Measurements from ENCODE around the gene RTF2.

- TF ChIP-seq EZH2 (IDR thresholded peaks at IDR 0.05; ENCODE audit: low read length) (no peak), CTCF (optimal IDR thresholded peaks at IDR 0.05 in 1 of 3, IDR thresholded peaks at IDR 0.05 in 1 of 3, conservative IDR thresholded peaks at IDR 0.05 in 1 of 3; ENCODE audit: extremely low read depth in 1 of 3, insufficient read depth in 2 of 3, low read length in 3 of 3) (no peak)
These were observed 34.6 kb upstream of the RTF2 start for GRCh38 chr20:56433880-56434255.
